K562 (cell line): ENCODE results near the gene NPC1L1. TPM values are rescaled to one million over a fixed set of nuclear protein-coding genes. Genes with fewer than 3 reads are reported as not detected.
A peak's percentile ranks its signal among the peaks of the same experiment; 100 is the strongest.

Experiments
- ATF4 ChIP-seq: fragments of 450-650 bp; formaldehyde crosslinking; IDR thresholded peaks from 2 replicates; pipeline ENCODE4 v1.4.0; 2022; ENCODE audit warnings: mild to moderate bottlenecking, moderate library complexity
- BRD9 ChIP-seq: fragments of 450-650 bp; IDR thresholded peaks from 2 replicates; pipeline ENCODE4 v1.6.1; 2018; ENCODE audit warnings: low read depth; ENCODE audit not compliant: partially characterized antibody
- CGGBP1 ChIP-seq: fragments of 250-450 bp; sonication (Bioruptor Pico); IDR thresholded peaks from 2 replicates; pipeline ENCODE4 v1.9.0; 2021; ENCODE audit warnings: mild to moderate bottlenecking
- E2F8 ChIP-seq: fragments of 450-650 bp; IDR thresholded peaks from 2 replicates; pipeline ENCODE4 v1.7.1; 2018; ENCODE audit warnings: mild to moderate bottlenecking, low read depth; ENCODE audit not compliant: partially characterized antibody
- HIVEP1 ChIP-seq: fragments of 250-450 bp; sonication (Bioruptor Pico); IDR thresholded peaks from 2 replicates; pipeline ENCODE4 v1.4.0; 2020; ENCODE audit warnings: mild to moderate bottlenecking
- MECOM ChIP-seq: fragments of 250-450 bp; sonication (Bioruptor Pico); IDR thresholded peaks from 2 replicates; pipeline ENCODE4 v1.8.0; 2022; ENCODE audit warnings: inconsistent platforms
- NKRF ChIP-seq: fragments of 450-650 bp; IDR thresholded peaks from 2 replicates; pipeline ENCODE4 v1.6.1; 2016; ENCODE audit warnings: borderline replicate concordance
- NONO ChIP-seq, 2 experiments: fragments of 200-400 bp in 1 of 2; fragments of 450-650 bp in 1 of 2; formaldehyde crosslinking in 1 of 2; IDR thresholded peaks; 2 replicates each; pipeline ENCODE4 v1.6.1; 2017; ENCODE audit warnings: low read depth in 2 of 2, mild to moderate bottlenecking in 2 of 2, moderate library complexity in 2 of 2, low read length in 1 of 2
- PCBP2 ChIP-seq: fragments of 200-400 bp; formaldehyde crosslinking; IDR thresholded peaks from 2 replicates; pipeline ENCODE4 v1.6.1; 2018; ENCODE audit warnings: low read length, low read depth, mild to moderate bottlenecking, moderate library complexity; ENCODE audit not compliant: poor library complexity, severe bottlenecking
- POLR2A ChIP-seq: fragments of 450-650 bp; conservative IDR thresholded peaks from 2 replicates; pipeline ENCODE4 v1.6.1; 2016
- RHOXF2B ChIP-seq: fragments of 250-450 bp; sonication (Bioruptor Pico); conservative IDR thresholded peaks from 2 replicates; pipeline ENCODE4 v1.5.1; 2021
- SIRT6 ChIP-seq: IDR thresholded peaks from one replicate; pipeline ENCODE4 v1.6.1; 2012; ENCODE audit warnings: low read depth, mild to moderate bottlenecking, control low read depth, inconsistent platforms, low read length, moderate library complexity
- SREBF2 ChIP-seq: sonication (generic); formaldehyde crosslinking; IDR thresholded peaks from 2 replicates; pipeline ENCODE4 v1.4.0; 2020; ENCODE audit warnings: mild to moderate bottlenecking, missing genetic modification reagents
- SRSF3 ChIP-seq: fragments of 200-400 bp; formaldehyde crosslinking; IDR thresholded peaks from 2 replicates; pipeline ENCODE4 v1.6.1; 2016; ENCODE audit warnings: mild to moderate bottlenecking, low read length, moderate library complexity; ENCODE audit not compliant: insufficient read depth
- TAF9B ChIP-seq: fragments of 450-650 bp; IDR thresholded peaks from 2 replicates; pipeline ENCODE4 v1.6.1; 2018; ENCODE audit warnings: mild to moderate bottlenecking; ENCODE audit not compliant: partially characterized antibody
- ZBTB26 ChIP-seq: fragments of 450-650 bp; formaldehyde crosslinking; IDR thresholded peaks from 2 replicates; pipeline ENCODE4 v1.4.0; 2022; ENCODE audit warnings: missing genetic modification characterization
- ZNF212 ChIP-seq: fragments of 450-650 bp; formaldehyde crosslinking; IDR thresholded peaks from 2 replicates; pipeline ENCODE4 v1.4.0; 2020; ENCODE audit warnings: mild to moderate bottlenecking
- ZNF354B ChIP-seq: fragments of 250-450 bp; sonication (Bioruptor Pico); IDR thresholded peaks from 2 replicates; pipeline ENCODE4 v1.4.0; 2020
- ZNF75A ChIP-seq: fragments of 450-650 bp; formaldehyde crosslinking; IDR thresholded peaks from 2 replicates; pipeline ENCODE4 v1.4.0; 2020; ENCODE audit warnings: mild to moderate bottlenecking
- ZNF778 ChIP-seq: fragments of 450-650 bp; formaldehyde crosslinking; IDR thresholded peaks from 2 replicates; pipeline ENCODE4 v1.4.0; 2020; ENCODE audit warnings: mild to moderate bottlenecking, moderate library complexity
- ZNF780A ChIP-seq: fragments of 250-450 bp; sonication (Bioruptor Pico); IDR thresholded peaks from 2 replicates; pipeline ENCODE4 v1.5.0; 2021; ENCODE audit warnings: mild to moderate bottlenecking
- ZSCAN32 ChIP-seq: fragments of 450-650 bp; formaldehyde crosslinking; IDR thresholded peaks from 2 replicates; pipeline ENCODE4 v1.4.0; 2020; ENCODE audit warnings: mild to moderate bottlenecking, moderate library complexity
- polyA plus RNA-seq, 8 experiments: library from polyadenylated mRNA; depleted of rRNA in 4 of 8; stranded (reverse) in 5 of 8; unstranded in 3 of 8; fragments of >200 nt; fragmentation: Nextera tagmentation in 2 of 8; fragmentation: Illumina TruSeq in 1 of 8; extraction: Ambion mirVana in 2 of 8; extraction: Trizol in 1 of 8; gene quantifications; 2 replicates each; pipeline versions ENCODE4 v1.2.1 to v1.2.3, GENCODE V29; 2011 to 2014; ENCODE audit warnings: inconsistent platforms in 1 of 8, missing spikeins in 1 of 8
- total RNA-seq, 7 experiments: library from RNA; depleted of rRNA in 6 of 7; stranded (reverse); fragments of >200 nt in 6 of 7; fragmentation: Illumina TruSeq in 2 of 7; extraction: Trizol in 2 of 7; gene quantifications; 2 replicates each; pipeline versions ENCODE4 v1.2.1 to v1.2.3, GENCODE V29; 2011 to 2021; ENCODE audit warnings: low replicate concordance in 1 of 7

NPC1L1 gene
- total and polyA plus RNA-seq, 9 of the 15 experiments (the other 6 are each of a cell fraction or from before 2014, with no cell fraction given), result 0.01 to 0.18 (median 0.07) TPM; not detected in 4

GRCh38 chr7:44490351-44491200, 50.6 kb downstream of the NPC1L1 start, which contains the start of gene NUDCD3 (continued):
- TF ChIP-seq ATF4 (CRISPR knock-in tag) (peak; percentile 70; the same call in 1 of the 2 replicates), HIVEP1 (CRISPR knock-in tag) (no peak), TAF9B (peak; percentile 88), NONO (IDR thresholded peaks at IDR 0.05; ENCODE audit: low read depth in 2 of 2, low read length in 1 of 2) (peak in 1 of 2 experiments; percentile 57; a peak in 3 of 4 replicates), CGGBP1 (0 out of 2 replicates have a peak, but pooled peaks have one; percentile 35), SREBF2 (CRISPR knock-in tag) (no peak), PCBP2 (no peak), ZNF75A (CRISPR knock-in tag) (0 out of 2 replicates have a peak, but pooled peaks have one; percentile 40), ZNF780A (CRISPR knock-in tag) (no peak), RHOXF2B (no peak), MECOM (CRISPR knock-in tag) (0 out of 2 replicates have a peak, but pooled peaks have one; percentile 33), ZNF212 (0 out of 2 replicates have a peak, but pooled peaks have one; percentile 4), ZNF354B (no peak), ZSCAN32 (CRISPR knock-in tag) (no peak), E2F8 (peak; percentile 98), ZNF778 (CRISPR knock-in tag) (no peak), SIRT6 (no peak), POLR2A (peak; percentile 88), ZBTB26 (CRISPR knock-in tag) (no peak), SRSF3 (no peak), NKRF (peak; percentile 93), BRD9 (peak; percentile 33)
